Ovary (tissue), 9 donors: ENCODE measurements around the gene ZNF74. TPM values are rescaled to one million over a fixed set of nuclear protein-coding genes. Genes with fewer than 3 reads are reported as not detected.

Experiments used
- DNase-seq, 5 donors: peaks; one replicate each; pipeline ENCODE4 v3.0.0-alpha.2; 2019 to 2020
- H3K27ac ChIP-seq, 2 donors: fragments of 200-600 bp; one replicate each; pipeline versions ENCODE4 v1.5.1 to v1.8.0; 2019 to 2022
- H3K27me3 ChIP-seq: fragments of 200-600 bp; one replicate; pipeline ENCODE4 v1.8.0; 2022
- H3K36me3 ChIP-seq: fragments of 200-600 bp; sonication (generic); one replicate; pipeline ENCODE4 v1.5.1; 2019
- H3K4me1 ChIP-seq: one replicate; pipeline ENCODE4 v1.8.1; 2013; ENCODE audit warnings: mild to moderate bottlenecking, moderate library complexity; ENCODE audit not compliant: insufficient read depth
- H3K4me3 ChIP-seq: fragments of 200-600 bp; sonication (generic); one replicate; pipeline ENCODE4 v1.5.1; 2017
- H3K9me3 ChIP-seq, 2 donors: fragments of 200-600 bp in 1 of 2; sonication (generic) in 1 of 2; one replicate each; pipeline versions ENCODE4 v1.5.1 to v1.8.1; 2013 to 2019; ENCODE audit warnings: mild to moderate bottlenecking in 1 of 2, moderate library complexity in 1 of 2
- CTCF ChIP-seq, 3 donors: fragments of 450-650 bp in 2 of 3; fragments of 200-600 bp in 1 of 3; IDR thresholded peaks; one replicate each; pipeline versions ENCODE4 v1.5.1 to v1.8.0; 2016 to 2022; ENCODE audit warnings: antibody characterized with exemption in 3 of 3, mild to moderate bottlenecking in 1 of 3
- EP300 ChIP-seq: sonication (generic); formaldehyde crosslinking; IDR thresholded peaks from one replicate; pipeline ENCODE4 v1.6.1; 2017; ENCODE audit warnings: antibody characterized with exemption
- POLR2A ChIP-seq: fragments of 450-650 bp; IDR thresholded peaks from one replicate; pipeline ENCODE4 v1.6.1; 2017; ENCODE audit warnings: antibody characterized with exemption, mild to moderate bottlenecking, moderate library complexity
- WGBS, 3 donors: extraction: QIAGEN DNeasy Blood & Tissue Kit in 1 of 3; methylation state at CpG; one replicate each; pipeline versions ENCODE4 v1.1.5 to v1.1.7; 2013 to 2017; 5-methylcytosine and 5-hydroxymethylcytosine counted together
- intact Hi-C, 4 donors: fragments of 100-400 bp; cut with DNase I; formaldehyde crosslinking; loops; one replicate each; pipeline versions ENCODE4 v1.11.0 to v1.15.1; 2022 to 2023
- polyA plus RNA-seq, 2 donors: library from polyadenylated mRNA; stranded (reverse); fragments of 200-250 nt in 1 of 2; fragments of 350-450 nt in 1 of 2; fragmentation: Illumina TruSeq in 1 of 2; extraction: RNeasy Lipid Tissue Mini Kit (QIAGEN cat#74804) in 1 of 2; gene quantifications; one replicate each; pipeline ENCODE4 v1.2.3, GENCODE V29; 2013 to 2014
- total RNA-seq, 7 donors: library from RNA; depleted of rRNA in 2 of 7; stranded (reverse); fragments of >200 nt in 2 of 7; fragmentation: NEBNext Ultra II Directional in 3 of 7; extraction: Animal tissue kit (Norgen Biotek cat#: 25700) in 3 of 7; gene quantifications; one replicate each; pipeline versions ENCODE4 v1.1.0 to v1.2.4, GENCODE V29; 2016 to 2023
- donor health status: DM: no; HTN: no; CAD: no; lungs with moderate emphysema.
- donor health status: DM: no; HTN: no; CAD: no.
- donor health status: Bipolar disorder and iron deficiency.
- donor health status: DM: yes; HTN: yes; CAD: no.
- donor health status: DM: no; HTN: no; CAD: no.
- donor health status: DM: yes; HTN: yes; CAD: no.

ZNF74 gene
- total and polyA plus RNA-seq, 9 donors: 6.1 to 16.8 (median 11.6) TPM

GRCh38 chr22:20402960-20403778, 9.2 kb downstream of the ZNF74 start:
- TF ChIP-seq EP300: no peak
- TF ChIP-seq POLR2A: no peak
- TF ChIP-seq CTCF (IDR thresholded peaks at IDR 0.05): no peak
- no peaks in the 10 kb centered on the region for H3K36me3 ChIP-seq
- H3K4me3 ChIP-seq: no peak overlapping the region
- no peaks in the 10 kb centered on the region for H3K27me3 ChIP-seq
- 91 to 94% (median 92%) methylated on average over 9 of the region's 9 CpGs for WGBS, 3 donors
- H3K27ac ChIP-seq: no peak overlapping the region
- intact Hi-C loops: loop anchor here in 1 of 4 donors (10.0 kb wide), 1 partner anchor 428 kb away; no protein-coding TSS in a partner anchor
- DNase-seq: no peak
- no peaks in the 10 kb centered on the region for H3K9me3 ChIP-seq
- H3K4me1 ChIP-seq: no peaks in the 10 kb centered on the region

GRCh38 chr22:20403779-20404140, 9.8 kb downstream of the ZNF74 start:
- WGBS, 3 donors: 87 to 100% (median 87%) methylated on average over 6 of the region's 6 CpGs
- intact Hi-C loops: loop anchor here in 1 of 4 donors (10.0 kb wide), 1 partner anchor 429 kb away; no protein-coding TSS in a partner anchor
- Histone ChIP-seq H3K4me1 (no peaks in the 10 kb centered on the region), H3K27ac (no peak overlapping the region), H3K9me3 (no peaks in the 10 kb centered on the region), H3K4me3 (no peak overlapping the region), H3K36me3 (no peaks in the 10 kb centered on the region), H3K27me3 (no peaks in the 10 kb centered on the region)
- TF ChIP-seq EP300 (no peak), CTCF (IDR thresholded peaks at IDR 0.05) (no peak), POLR2A (no peak)
- DNase-seq: no peak

- no peak for DNase-seq
- TF ChIP-seq EP300 (no peak), CTCF (IDR thresholded peaks at IDR 0.05) (no peak), POLR2A (no peak)
- 90 to 93% (median 92%) methylated on average over 18 of the region's 18 CpGs for WGBS, 3 donors
- Histone ChIP-seq H3K36me3 (no peaks in the 10 kb centered on the region), H3K27me3 (no peaks in the 10 kb centered on the region), H3K4me3 (no peak overlapping the region), H3K27ac (no peak overlapping the region), H3K4me1 (no peaks in the 10 kb centered on the region), H3K9me3 (no peaks in the 10 kb centered on the region)
- intact Hi-C loops: loop anchor here in 1 of 4 donors (10.0 kb wide), 1 partner anchor 430 kb away; no protein-coding TSS in a partner anchor
These were observed 10.9 kb downstream of the ZNF74 start for GRCh38 chr22:20404881-20405280.

GRCh38 chr22:20405291-20405930, 11.5 kb downstream of the ZNF74 start:
- intact Hi-C loops: loop anchor here in 1 of 4 donors (10.0 kb wide), 1 partner anchor 431 kb away; no protein-coding TSS in a partner anchor
- no peaks in the 10 kb centered on the region for H3K27me3 ChIP-seq
- no peaks in the 10 kb centered on the region for H3K4me1 ChIP-seq
- WGBS, 3 donors: 93 to 94% (median 93%) methylated on average over 45 of the region's 45 CpGs
- no peak overlapping the region for H3K4me3 ChIP-seq
- TF ChIP-seq CTCF (IDR thresholded peaks at IDR 0.05): no peak
- no peak for TF ChIP-seq POLR2A
- no peak for TF ChIP-seq EP300
- H3K9me3 ChIP-seq: no peaks in the 10 kb centered on the region
- no peak for DNase-seq
- H3K36me3 ChIP-seq: no peaks in the 10 kb centered on the region
- no peak overlapping the region for H3K27ac ChIP-seq
